Astrocyte (in vitro differentiated cells and primary cell): ENCODE measurements around the gene TFPI2. TPM values are rescaled to one million over a fixed set of nuclear protein-coding genes. Genes with fewer than 3 reads are reported as not detected.

Source experiments
- DNase-seq: peaks from one replicate; pipeline ENCODE4 v3.0.0-alpha.2; 2010; ENCODE audit warnings: low read depth
- FAIRE-seq: peaks from 2 replicates; lab custom pipeline; 2011; peaks lifted over from hg19 to GRCh38; lab: Jason Lieb, UNC
- H2AFZ ChIP-seq: 2 replicates; pipeline ENCODE4 v1.6.0; 2012; ENCODE audit warnings: low read depth, low read length, inconsistent platforms
- H3K27ac ChIP-seq: 2 replicates; pipeline ENCODE4 v1.5.1; 2011; ENCODE audit warnings: low read depth, low read length, inconsistent platforms
- H3K27me3 ChIP-seq: 2 replicates; pipeline ENCODE4 v1.6.0; 2011; ENCODE audit warnings: low read length, inconsistent platforms; ENCODE audit not compliant: insufficient read depth
- H3K36me3 ChIP-seq: 2 replicates; pipeline ENCODE4 v1.5.1; 2011; ENCODE audit warnings: low read length, inconsistent platforms; ENCODE audit not compliant: insufficient read depth
- H3K4me1 ChIP-seq: 2 replicates; pipeline ENCODE4 v1.5.1; 2011; ENCODE audit warnings: low read length, inconsistent platforms; ENCODE audit not compliant: insufficient read depth
- H3K4me2 ChIP-seq: 2 replicates; pipeline ENCODE4 v1.6.0; 2012; ENCODE audit warnings: low read length, inconsistent platforms
- H3K4me3 ChIP-seq: 2 replicates; pipeline ENCODE4 v1.5.1; 2011; ENCODE audit warnings: low read depth, mild to moderate bottlenecking, low read length, inconsistent platforms; ENCODE audit not compliant: insufficient read depth
- H3K79me2 ChIP-seq: 2 replicates; pipeline ENCODE4 v1.6.0; 2012; ENCODE audit warnings: mild to moderate bottlenecking, low read length, inconsistent platforms; ENCODE audit not compliant: insufficient read depth
- H3K9ac ChIP-seq: 2 replicates; pipeline ENCODE4 v1.6.0; 2012; ENCODE audit warnings: mild to moderate bottlenecking, low read length, inconsistent platforms
- H3K9me3 ChIP-seq: 2 replicates; pipeline ENCODE4 v1.5.1; 2012; ENCODE audit warnings: low read depth, mild to moderate bottlenecking, low read length, inconsistent platforms; ENCODE audit not compliant: insufficient read depth
- H4K20me1 ChIP-seq: 2 replicates; pipeline ENCODE4 v1.6.0; 2012; ENCODE audit warnings: low read length, inconsistent platforms; ENCODE audit not compliant: insufficient read depth
- H3K27ac Mint-ChIP-seq: one replicate; pipeline ENCODE4 v1.8.0; 2021; ENCODE audit warnings: mild to moderate bottlenecking, mixed read lengths; ENCODE audit not compliant: unreplicated experiment
- H3K27me3 Mint-ChIP-seq: one replicate; pipeline ENCODE4 v1.8.0; 2021; ENCODE audit warnings: low read depth, mixed read lengths; ENCODE audit not compliant: unreplicated experiment
- H3K36me3 Mint-ChIP-seq: one replicate; pipeline ENCODE4 v1.8.0; 2021; ENCODE audit warnings: low read depth, mixed read lengths; ENCODE audit not compliant: unreplicated experiment
- H3K4me1 Mint-ChIP-seq: one replicate; pipeline ENCODE4 v1.8.0; 2021; ENCODE audit warnings: low read depth, mixed read lengths; ENCODE audit not compliant: unreplicated experiment
- H3K4me3 Mint-ChIP-seq: one replicate; pipeline ENCODE4 v1.8.0; 2021; ENCODE audit warnings: mild to moderate bottlenecking, moderate library complexity, mixed read lengths; ENCODE audit not compliant: unreplicated experiment
- H3K9me3 Mint-ChIP-seq: one replicate; pipeline ENCODE4 v1.8.0; 2021; ENCODE audit warnings: mild to moderate bottlenecking, mixed read lengths; ENCODE audit not compliant: unreplicated experiment
- EZH2 ChIP-seq: IDR thresholded peaks from 2 replicates; pipeline ENCODE4 v1.6.1; 2012; ENCODE audit warnings: mild to moderate bottlenecking, low read length, inconsistent platforms; ENCODE audit not compliant: insufficient read depth
- total RNA-seq: library from RNA; stranded (reverse); gene quantifications from 2 replicates; pipeline ENCODE4 v1.2.1, GENCODE V29; 2021
- TF ChIP-seq, protein P1 (sequence below): IDR thresholded peaks from 2 replicates; pipeline ENCODE4 v1.5.1; 2011; ENCODE audit warnings: low read depth, mild to moderate bottlenecking, inconsistent platforms, low read length, moderate library complexity; ENCODE audit not compliant: insufficient read depth

The TFPI2 gene
- total RNA-seq, 1 donor from 2014 or later: 74.8 TPM

DNA sequence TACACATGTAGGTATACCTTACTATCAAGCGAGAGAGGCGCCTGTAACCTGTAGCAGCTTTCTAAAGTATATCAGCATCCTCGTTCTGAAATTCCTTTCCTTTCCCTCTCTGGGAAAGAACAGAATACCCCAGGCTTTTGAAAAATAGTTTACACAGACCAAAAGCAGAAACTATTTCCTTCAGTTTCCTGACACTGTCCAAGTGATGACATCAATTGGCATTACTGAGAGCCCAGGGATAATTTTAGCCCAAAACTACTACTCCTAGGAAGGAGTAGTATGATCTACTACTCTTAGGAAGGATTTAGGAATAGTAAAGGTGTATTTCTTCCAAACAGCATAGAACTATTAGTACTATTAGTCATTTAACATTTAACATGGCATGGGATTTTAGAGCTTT, 37.0 kb upstream of the TFPI2 start:
- Histone ChIP-seq H3K79me2 (peaks cover 22% of the 10 kb centered on the region), H3K4me3 (no peak overlapping the region), H4K20me1 (no peaks in the 10 kb centered on the region), H3K9ac (no peak overlapping the region), H3K27ac (no peak overlapping the region), H3K9me3 (no peaks in the 10 kb centered on the region), H3K27me3 (no peaks in the 10 kb centered on the region), H3K36me3 (peaks cover 9% of the 10 kb centered on the region), H2AFZ (no peak overlapping the region), H3K4me1 (peaks cover 11% of the 10 kb centered on the region), H3K4me2 (no peak overlapping the region)
- FAIRE-seq: no peak
- no peak for DNase-seq
- H3K36me3 Mint-ChIP-seq: peaks cover 7% of the 10 kb centered on the region
- no peak overlapping the region for H3K27ac Mint-ChIP-seq
- H3K9me3 Mint-ChIP-seq: no peaks in the 10 kb centered on the region
- H3K4me1 Mint-ChIP-seq: peaks cover 10% of the 10 kb centered on the region
- no peaks in the 10 kb centered on the region for H3K27me3 Mint-ChIP-seq
- no peak overlapping the region for H3K4me3 Mint-ChIP-seq
- TF ChIP-seq, protein P1, sequence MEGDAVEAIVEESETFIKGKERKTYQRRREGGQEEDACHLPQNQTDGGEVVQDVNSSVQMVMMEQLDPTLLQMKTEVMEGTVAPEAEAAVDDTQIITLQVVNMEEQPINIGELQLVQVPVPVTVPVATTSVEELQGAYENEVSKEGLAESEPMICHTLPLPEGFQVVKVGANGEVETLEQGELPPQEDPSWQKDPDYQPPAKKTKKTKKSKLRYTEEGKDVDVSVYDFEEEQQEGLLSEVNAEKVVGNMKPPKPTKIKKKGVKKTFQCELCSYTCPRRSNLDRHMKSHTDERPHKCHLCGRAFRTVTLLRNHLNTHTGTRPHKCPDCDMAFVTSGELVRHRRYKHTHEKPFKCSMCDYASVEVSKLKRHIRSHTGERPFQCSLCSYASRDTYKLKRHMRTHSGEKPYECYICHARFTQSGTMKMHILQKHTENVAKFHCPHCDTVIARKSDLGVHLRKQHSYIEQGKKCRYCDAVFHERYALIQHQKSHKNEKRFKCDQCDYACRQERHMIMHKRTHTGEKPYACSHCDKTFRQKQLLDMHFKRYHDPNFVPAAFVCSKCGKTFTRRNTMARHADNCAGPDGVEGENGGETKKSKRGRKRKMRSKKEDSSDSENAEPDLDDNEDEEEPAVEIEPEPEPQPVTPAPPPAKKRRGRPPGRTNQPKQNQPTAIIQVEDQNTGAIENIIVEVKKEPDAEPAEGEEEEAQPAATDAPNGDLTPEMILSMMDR: no peak
- no peak for TF ChIP-seq EZH2

DNA sequence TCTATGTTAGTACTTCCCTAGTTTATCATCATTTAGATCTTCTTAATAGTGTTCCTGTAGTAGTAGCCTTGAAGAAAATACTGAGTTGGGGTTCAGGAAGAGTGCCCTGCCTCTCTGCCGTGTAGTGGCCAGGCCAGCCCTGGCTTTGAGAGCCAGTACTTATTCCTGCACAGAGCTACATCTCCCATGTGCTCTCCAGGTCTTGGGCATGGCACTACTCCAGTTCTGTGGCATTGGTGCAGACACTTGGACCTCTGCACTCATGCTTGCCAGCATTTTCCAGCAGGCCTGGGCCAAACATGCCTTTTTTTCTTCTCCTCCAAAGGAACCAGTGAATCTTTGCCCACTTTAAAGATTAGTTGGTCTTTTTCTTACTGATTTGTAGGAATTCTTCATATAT, 36.2 kb upstream of the TFPI2 start:
- Histone ChIP-seq H3K4me2 (no peak overlapping the region), H3K9me3 (no peaks in the 10 kb centered on the region), H3K36me3 (peaks cover 9% of the 10 kb centered on the region), H3K4me3 (no peak overlapping the region), H3K27me3 (no peaks in the 10 kb centered on the region), H3K79me2 (peaks cover 29% of the 10 kb centered on the region), H4K20me1 (no peaks in the 10 kb centered on the region), H2AFZ (no peak overlapping the region), H3K9ac (no peak overlapping the region), H3K4me1 (peaks cover 11% of the 10 kb centered on the region), H3K27ac (no peak overlapping the region)
- TF ChIP-seq EZH2: no peak
- TF ChIP-seq, protein P1: no peak
- no peak for FAIRE-seq
- peaks cover 7% of the 10 kb centered on the region for H3K36me3 Mint-ChIP-seq
- DNase-seq: no peak
- H3K9me3 Mint-ChIP-seq: no peaks in the 10 kb centered on the region
- H3K4me1 Mint-ChIP-seq: peaks cover 10% of the 10 kb centered on the region
- H3K27ac Mint-ChIP-seq: no peak overlapping the region
- H3K27me3 Mint-ChIP-seq: no peaks in the 10 kb centered on the region
- H3K4me3 Mint-ChIP-seq: no peak overlapping the region

DNA sequence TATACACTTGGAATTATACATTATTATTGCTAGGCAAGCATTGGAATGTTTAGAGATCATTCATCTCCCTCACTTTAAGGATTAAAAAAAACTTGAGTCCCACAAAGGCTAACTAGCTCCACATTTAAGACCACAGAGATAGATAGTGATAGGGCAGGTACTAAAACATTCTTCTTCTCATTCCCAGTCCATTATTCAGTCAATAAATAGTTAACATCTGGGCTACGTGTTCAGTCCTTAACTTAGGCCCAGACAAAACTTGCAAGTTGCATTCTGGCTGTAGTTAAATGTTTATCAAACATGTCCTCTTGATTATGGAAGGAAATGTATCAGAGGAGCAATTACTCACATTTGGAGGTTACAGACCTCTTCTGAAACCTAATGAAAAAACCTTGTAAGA, 33.4 kb upstream of the TFPI2 start:
- FAIRE-seq (peak; percentile 43), DNase-seq (peak; percentile 36)
- H3K9me3 ChIP-seq: no peaks in the 10 kb centered on the region
- peaks cover 9% of the 10 kb centered on the region for H3K36me3 ChIP-seq
- no peak overlapping the region for H3K27ac Mint-ChIP-seq
- peaks cover 14% of the 10 kb centered on the region for H3K4me1 Mint-ChIP-seq
- H3K4me3 ChIP-seq: peak overlapping the region; percentile 75
- peaks cover 7% of the 10 kb centered on the region for H3K36me3 Mint-ChIP-seq
- H3K4me2 ChIP-seq: peak overlapping the region; percentile 86
- H3K4me1 ChIP-seq: peaks cover 16% of the 10 kb centered on the region
- H4K20me1 ChIP-seq: no peaks in the 10 kb centered on the region
- H3K9me3 Mint-ChIP-seq: no peaks in the 10 kb centered on the region
- no peak overlapping the region for H3K27ac ChIP-seq
- H3K27me3 ChIP-seq: no peaks in the 10 kb centered on the region
- peak overlapping the region; percentile 74 for H3K4me3 Mint-ChIP-seq
- no peak overlapping the region for H2AFZ ChIP-seq
- no peaks in the 10 kb centered on the region for H3K27me3 Mint-ChIP-seq
- peaks cover 29% of the 10 kb centered on the region for H3K79me2 ChIP-seq
- TF ChIP-seq EZH2: no peak
- TF ChIP-seq, protein P1: no peak
- H3K9ac ChIP-seq: peak overlapping the region; percentile 88
